Measurements from ENCODE around the gene P2RX2. TPM values are rescaled to one million over a fixed set of nuclear protein-coding genes. Genes with fewer than 3 reads are reported as not detected.

P2RX2 gene
- total RNA-seq, 2 experiments from 2014 or later, result not detected

- Histone ChIP-seq H3K4me1 (ENCODE audit: insufficient read depth, low read length, poor library complexity, severe bottlenecking) (peaks cover 64% of the 10 kb centered on the region), H3K9me3 (ENCODE audit: low read length) (no peaks in the 10 kb centered on the region), H3K4me3 (ENCODE audit: low read depth, low read length, poor library complexity, severe bottlenecking) (no peak overlapping the region), H3K27ac (ENCODE audit: low read depth, low read length, poor library complexity, severe bottlenecking) (peak overlapping the region; percentile 100), H3K4me2 (ENCODE audit: low read length) (0 out of 2 replicates have a peak overlapping the region, but pooled peaks have one; percentile 63), H3K36me3 (ENCODE audit: insufficient read depth, low read length) (peaks cover 87% of the 10 kb centered on the region), H3K79me2 (ENCODE audit: insufficient read depth, low read depth, low read length) (no peaks in the 10 kb centered on the region), H3K9me2 (ENCODE audit: insufficient read depth, low read length) (no peaks in the 10 kb centered on the region), H2AFZ (ENCODE audit: low read length) (no peak overlapping the region), H4K20me1 (ENCODE audit: insufficient read depth, low read length) (no peaks in the 10 kb centered on the region)
- intact Hi-C loops (cut with micrococcal nuclease; ENCODE audit: unreplicated experiment), result no loop called here
- ChIA-PET CTCF (ENCODE audit: unreplicated experiment) (no interaction called here), POLR2A (interaction anchor here (0.6 to 1.7 kb wide), 3 partner anchors 13 to 590 kb away, joined by 3 to 4 read pairs (median 4); no protein-coding TSS in a partner anchor)
- BruUV-seq (replicated peaks), result no TSS peak
- DNase-seq (ENCODE audit: low spot score), result no peak
- TF ChIP-seq CTCF (conservative IDR thresholded peaks at IDR 0.05; ENCODE audit: low read length) (no peak), EZH2phosphoT487 (IDR thresholded peaks at IDR 0.05; ENCODE audit: borderline replicate concordance, low read depth, low read length) (no peak)
Measured at GRCh38 chr12:132635076-132635955, 16.7 kb downstream of the P2RX2 start.

GRCh38 chr12:132637811-132638210 is 19.2 kb downstream of the P2RX2 start:
- TF ChIP-seq CTCF (conservative IDR thresholded peaks at IDR 0.05; ENCODE audit: low read length) (no peak), EZH2phosphoT487 (IDR thresholded peaks at IDR 0.05; ENCODE audit: borderline replicate concordance, low read depth, low read length) (no peak)
- BruUV-seq (replicated peaks), result no TSS peak
- Histone ChIP-seq H3K4me3 (ENCODE audit: low read depth, low read length, poor library complexity, severe bottlenecking) (no peak overlapping the region), H4K20me1 (ENCODE audit: insufficient read depth, low read length) (no peaks in the 10 kb centered on the region), H3K27ac (ENCODE audit: low read depth, low read length, poor library complexity, severe bottlenecking) (no peak overlapping the region), H3K79me2 (ENCODE audit: insufficient read depth, low read depth, low read length) (no peaks in the 10 kb centered on the region), H3K9me3 (ENCODE audit: low read length) (no peaks in the 10 kb centered on the region), H3K36me3 (ENCODE audit: insufficient read depth, low read length) (peaks cover 87% of the 10 kb centered on the region), H3K4me2 (ENCODE audit: low read length) (no peak overlapping the region), H3K4me1 (ENCODE audit: insufficient read depth, low read length, poor library complexity, severe bottlenecking) (peaks cover 42% of the 10 kb centered on the region), H3K9me2 (ENCODE audit: insufficient read depth, low read length) (no peaks in the 10 kb centered on the region), H2AFZ (ENCODE audit: low read length) (no peak overlapping the region)
- ChIA-PET CTCF (ENCODE audit: unreplicated experiment) (interaction anchor here (0.7 to 1.5 kb wide), 2 partner anchors 34 to 38 kb away, joined by 3 to 6 read pairs; no protein-coding TSS in a partner anchor), POLR2A (interaction anchor here (1.1 to 1.2 kb wide), 2 partner anchors 8 to 25 kb away, joined by 3 to 4 read pairs; no protein-coding TSS in a partner anchor)
- no peak for DNase-seq (ENCODE audit: low spot score)
- intact Hi-C loops (cut with micrococcal nuclease; ENCODE audit: unreplicated experiment), result loop anchor here (1.0 kb wide), 1 partner anchor 38 kb away; no protein-coding TSS in a partner anchor

Measured in OCI-LY7 (cell line).